CD4-positive, alpha-beta T cell (primary cell): ENCODE measurements around the gene EMILIN1. TPM values are rescaled to one million over a fixed set of nuclear protein-coding genes. Genes with fewer than 3 reads are reported as not detected.

ENCODE experiments used
- ATAC-seq: fragments of 200-7000 bp; cut with Tn5 transposase; one replicate; pipeline ENCODE4 v1.10.0; 2022; ENCODE audit warnings: mild to moderate bottlenecking; ENCODE audit not compliant: poor library complexity
- CTCF ChIA-PET: fragments of 350-600 bp; sonication (Branson Sonifier 250); formaldehyde crosslinking; loops from one replicate; lab custom pipeline; 2021; ENCODE audit warnings: antibody characterized with exemption, inconsistent platforms; lab: Charles Lee
- POLR2A ChIA-PET: fragments of 350-600 bp; sonication (Branson Sonifier 250); formaldehyde crosslinking; loops from one replicate; lab custom pipeline; 2021; ENCODE audit warnings: antibody characterized with exemption, inconsistent platforms; lab: Charles Lee
- DNase-seq, 14 experiments: peaks; one replicate each; pipeline ENCODE4 v3.0.0-alpha.2; 2013 to 2020; ENCODE audit warnings: mixed read lengths in 2 of 14
- H3K27ac ChIP-seq, 2 donors: one replicate each; pipeline versions ENCODE4 v1.5.1 to v1.7.0; 2013; ENCODE audit warnings: low read length in 2 of 2, low read depth in 1 of 2, mild to moderate bottlenecking in 1 of 2
- H3K27me3 ChIP-seq, 2 experiments: 1 replicate in 1 of 2; 2 replicates in 1 of 2; pipeline versions ENCODE4 v1.6.1 to v1.7.0; 2013; ENCODE audit warnings: low read length in 2 of 2, control low read depth in 1 of 2, mild to moderate bottlenecking in 1 of 2, moderate library complexity in 1 of 2; ENCODE audit not compliant: insufficient read depth in 2 of 2, control insufficient read depth in 1 of 2
- H3K36me3 ChIP-seq: one replicate; pipeline ENCODE4 v1.6.1; 2013; ENCODE audit warnings: low read length, control low read depth; ENCODE audit not compliant: insufficient read depth
- H3K4me1 ChIP-seq: one replicate; pipeline ENCODE4 v1.6.1; 2013; ENCODE audit warnings: low read length, control low read depth; ENCODE audit not compliant: insufficient read depth
- H3K4me3 ChIP-seq: one replicate; pipeline ENCODE4 v1.5.1; 2013; ENCODE audit warnings: mild to moderate bottlenecking, low read length, moderate library complexity
- H3K9me3 ChIP-seq, 2 experiments: 1 replicate in 1 of 2; 2 replicates in 1 of 2; pipeline versions ENCODE4 v1.6.1 to v1.7.0; 2013; ENCODE audit warnings: low read length in 2 of 2, mild to moderate bottlenecking in 2 of 2, control low read depth in 1 of 2, moderate library complexity in 1 of 2; ENCODE audit not compliant: control insufficient read depth in 1 of 2, insufficient read depth in 1 of 2
- H3K27ac Mint-ChIP-seq: one replicate; pipeline ENCODE4 v1.8.0; 2020; ENCODE audit warnings: mixed read lengths
- H3K27me3 Mint-ChIP-seq: one replicate; pipeline ENCODE4 v1.8.0; 2021; ENCODE audit warnings: mixed read lengths
- H3K36me3 Mint-ChIP-seq: one replicate; pipeline ENCODE4 v1.8.0; 2021; ENCODE audit warnings: low read depth, mixed read lengths
- H3K4me1 Mint-ChIP-seq: one replicate; pipeline ENCODE4 v1.8.0; 2021; ENCODE audit warnings: low read depth, mixed read lengths
- H3K4me3 Mint-ChIP-seq: one replicate; pipeline ENCODE4 v1.8.0; 2020; ENCODE audit warnings: mild to moderate bottlenecking, mixed read lengths
- H3K9me3 Mint-ChIP-seq: one replicate; pipeline ENCODE4 v1.8.0; 2020; ENCODE audit warnings: mixed read lengths
- intact Hi-C, 2 experiments: fragments of 100-400 bp; cut with DNase I in 1 of 2; cut with micrococcal nuclease in 1 of 2; formaldehyde crosslinking; loops; one replicate each; pipeline versions ENCODE4 v1.15.1 to v1.9.0; 2023 to 2025; cut with DNase I, micrococcal nuclease
- total RNA-seq, 174 experiments: library from RNA in 2 of 174; stranded (reverse) in 2 of 174; gene quantifications; one replicate each; pipeline ENCODE4 v1.2.3 and lab custom pipeline; 2021 to 2026
- TF ChIP-seq, protein P1 (sequence below): fragments of 200-600 bp; IDR thresholded peaks from one replicate; pipeline ENCODE4 v1.8.0; 2022; ENCODE audit warnings: antibody characterized with exemption, mild to moderate bottlenecking

Gene EMILIN1
- total RNA-seq, 2 experiments from 2014 or later: 0.14 to 0.25 TPM

DNA sequence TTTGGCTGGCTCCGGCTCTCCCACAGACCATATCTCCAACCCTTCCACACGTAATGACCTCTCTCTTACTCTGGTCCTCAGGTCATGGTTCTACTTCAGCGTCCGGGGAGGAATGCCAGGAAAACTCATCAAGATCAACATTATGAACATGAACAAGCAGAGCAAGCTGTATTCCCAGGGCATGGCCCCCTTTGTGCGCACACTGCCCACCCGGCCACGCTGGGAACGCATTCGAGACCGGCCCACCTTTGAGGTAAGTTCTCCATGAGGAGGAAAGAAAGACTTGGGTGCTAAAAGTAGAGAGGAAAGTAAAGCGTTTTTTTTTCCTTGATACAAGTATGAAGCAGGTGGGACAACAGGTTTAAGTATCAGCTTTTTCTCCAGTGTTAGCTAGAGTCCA lies 25.1 kb upstream of the EMILIN1 start:
- peaks cover 50% of the 10 kb centered on the region for H3K36me3 Mint-ChIP-seq
- DNase-seq (peak in 1 of 14 experiments; percentile 19), ATAC-seq (no peak)
- no peaks in the 10 kb centered on the region for H3K9me3 Mint-ChIP-seq
- H3K4me3 ChIP-seq: no peak overlapping the region
- intact Hi-C loops: loop anchor here in 1 of 2 experiments (5.0 kb wide), 1 partner anchor 159 kb away; the partner anchor contains the start of genes ATRAID and SLC5A6
- TF ChIP-seq, protein P1, sequence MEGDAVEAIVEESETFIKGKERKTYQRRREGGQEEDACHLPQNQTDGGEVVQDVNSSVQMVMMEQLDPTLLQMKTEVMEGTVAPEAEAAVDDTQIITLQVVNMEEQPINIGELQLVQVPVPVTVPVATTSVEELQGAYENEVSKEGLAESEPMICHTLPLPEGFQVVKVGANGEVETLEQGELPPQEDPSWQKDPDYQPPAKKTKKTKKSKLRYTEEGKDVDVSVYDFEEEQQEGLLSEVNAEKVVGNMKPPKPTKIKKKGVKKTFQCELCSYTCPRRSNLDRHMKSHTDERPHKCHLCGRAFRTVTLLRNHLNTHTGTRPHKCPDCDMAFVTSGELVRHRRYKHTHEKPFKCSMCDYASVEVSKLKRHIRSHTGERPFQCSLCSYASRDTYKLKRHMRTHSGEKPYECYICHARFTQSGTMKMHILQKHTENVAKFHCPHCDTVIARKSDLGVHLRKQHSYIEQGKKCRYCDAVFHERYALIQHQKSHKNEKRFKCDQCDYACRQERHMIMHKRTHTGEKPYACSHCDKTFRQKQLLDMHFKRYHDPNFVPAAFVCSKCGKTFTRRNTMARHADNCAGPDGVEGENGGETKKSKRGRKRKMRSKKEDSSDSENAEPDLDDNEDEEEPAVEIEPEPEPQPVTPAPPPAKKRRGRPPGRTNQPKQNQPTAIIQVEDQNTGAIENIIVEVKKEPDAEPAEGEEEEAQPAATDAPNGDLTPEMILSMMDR: no peak
- ChIA-PET POLR2A (interaction anchor here (3.0 to 13.4 kb wide), 3 partner anchors 8 to 31 kb away, joined by 26 to 301 read pairs (median 113); partner anchors contain the start of genes KHK and OST4), CTCF (interaction anchor here (0.9 to 1.4 kb wide), 2 partner anchors 18 to 92 kb away, joined by 3 to 4 read pairs; partner anchors contain the start of gene OST4)
- peaks cover 25% of the 10 kb centered on the region for H3K36me3 ChIP-seq
- peak overlapping the region; percentile 15 for H3K27ac Mint-ChIP-seq
- H3K27me3 Mint-ChIP-seq: peaks cover 15% of the 10 kb centered on the region
- H3K4me1 Mint-ChIP-seq: peaks cover 27% of the 10 kb centered on the region
- H3K9me3 ChIP-seq: no peaks in the 10 kb centered on the region
- H3K4me1 ChIP-seq: peaks cover 20% of the 10 kb centered on the region
- peak overlapping the region; percentile 96 for H3K4me3 Mint-ChIP-seq
- no peaks in the 10 kb centered on the region for H3K27me3 ChIP-seq
- no peak overlapping the region for H3K27ac ChIP-seq

DNA sequence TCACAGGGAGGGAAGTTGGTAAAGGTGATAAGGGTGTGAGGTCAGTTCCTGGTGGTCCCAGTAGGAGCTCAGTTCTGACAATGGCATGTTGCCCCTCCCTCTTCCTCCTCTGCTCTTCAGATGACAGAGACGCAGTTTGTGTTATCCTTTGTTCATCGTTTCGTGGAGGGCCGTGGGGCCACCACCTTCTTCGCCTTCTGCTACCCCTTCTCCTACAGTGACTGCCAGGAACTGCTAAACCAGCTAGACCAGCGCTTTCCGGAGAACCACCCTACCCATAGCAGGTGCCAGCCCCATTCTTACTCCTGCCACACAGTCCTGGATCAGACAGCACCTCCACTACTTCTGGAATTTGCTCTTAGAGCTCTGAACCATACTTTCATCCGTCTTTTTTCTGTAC lies 24.6 kb upstream of the EMILIN1 start:
- Mint-ChIP-seq H3K36me3 (peaks cover 53% of the 10 kb centered on the region), H3K9me3 (no peaks in the 10 kb centered on the region), H3K4me3 (peak overlapping the region; percentile 40), H3K27me3 (peaks cover 15% of the 10 kb centered on the region), H3K4me1 (peaks cover 27% of the 10 kb centered on the region), H3K27ac (peak overlapping the region; percentile 15)
- H3K4me3 ChIP-seq: no peak overlapping the region
- no peak overlapping the region for H3K27ac ChIP-seq
- H3K36me3 ChIP-seq: peaks cover 27% of the 10 kb centered on the region
- POLR2A ChIA-PET: interaction anchor here (1.3 to 13.4 kb wide), 2 partner anchors 17 to 34 kb away, joined by 3 to 301 read pairs; partner anchors contain the start of gene OST4
- CTCF ChIA-PET: interaction anchor here (1.4 kb wide), 1 partner anchor 18 kb away, joined by 4 read pairs; the partner anchor contains the start of gene OST4
- no peaks in the 10 kb centered on the region for H3K9me3 ChIP-seq
- intact Hi-C loops: loop anchor here in 1 of 2 experiments (5.0 kb wide), 1 partner anchor 159 kb away; the partner anchor contains the start of genes ATRAID and SLC5A6
- no peaks in the 10 kb centered on the region for H3K27me3 ChIP-seq
- TF ChIP-seq, protein P1: no peak
- peaks cover 20% of the 10 kb centered on the region for H3K4me1 ChIP-seq
- DNase-seq (peak in 1 of 14 experiments; percentile 10), ATAC-seq (no peak)

- CTCF ChIA-PET: interaction anchor here (1.4 kb wide), 1 partner anchor 17 kb away, joined by 4 read pairs; the partner anchor contains the start of gene OST4
- ATAC-seq (no peak), DNase-seq (no peak)
- Mint-ChIP-seq H3K36me3 (peaks cover 52% of the 10 kb centered on the region), H3K9me3 (no peaks in the 10 kb centered on the region), H3K27me3 (peaks cover 15% of the 10 kb centered on the region), H3K27ac (peak overlapping the region; percentile 65), H3K4me3 (peak overlapping the region; percentile 58), H3K4me1 (peaks cover 22% of the 10 kb centered on the region)
- Histone ChIP-seq H3K9me3 (no peaks in the 10 kb centered on the region), H3K36me3 (peaks cover 31% of the 10 kb centered on the region), H3K4me3 (no peak overlapping the region), H3K27me3 (no peaks in the 10 kb centered on the region), H3K27ac (no peak overlapping the region), H3K4me1 (peaks cover 13% of the 10 kb centered on the region)
- intact Hi-C loops: loop anchor here in 1 of 2 experiments (5.0 kb wide), 1 partner anchor 158 kb away; the partner anchor contains the start of genes ATRAID and SLC5A6
- POLR2A ChIA-PET: interaction anchor here (1.3 to 13.4 kb wide), 2 partner anchors 16 to 33 kb away, joined by 3 to 301 read pairs; partner anchors contain the start of gene OST4
- TF ChIP-seq, protein P1: no peak
Measured at GRCh38 chr2:27054721-27055120, 23.7 kb upstream of the EMILIN1 start.
